ENCODE measurements around the gene MSANTD2. TPM values are rescaled to one million over a fixed set of nuclear protein-coding genes. Genes with fewer than 3 reads are reported as not detected.

Gene MSANTD2
- total RNA-seq, 1 donor from 2014 or later = 22.8 TPM

DNA sequence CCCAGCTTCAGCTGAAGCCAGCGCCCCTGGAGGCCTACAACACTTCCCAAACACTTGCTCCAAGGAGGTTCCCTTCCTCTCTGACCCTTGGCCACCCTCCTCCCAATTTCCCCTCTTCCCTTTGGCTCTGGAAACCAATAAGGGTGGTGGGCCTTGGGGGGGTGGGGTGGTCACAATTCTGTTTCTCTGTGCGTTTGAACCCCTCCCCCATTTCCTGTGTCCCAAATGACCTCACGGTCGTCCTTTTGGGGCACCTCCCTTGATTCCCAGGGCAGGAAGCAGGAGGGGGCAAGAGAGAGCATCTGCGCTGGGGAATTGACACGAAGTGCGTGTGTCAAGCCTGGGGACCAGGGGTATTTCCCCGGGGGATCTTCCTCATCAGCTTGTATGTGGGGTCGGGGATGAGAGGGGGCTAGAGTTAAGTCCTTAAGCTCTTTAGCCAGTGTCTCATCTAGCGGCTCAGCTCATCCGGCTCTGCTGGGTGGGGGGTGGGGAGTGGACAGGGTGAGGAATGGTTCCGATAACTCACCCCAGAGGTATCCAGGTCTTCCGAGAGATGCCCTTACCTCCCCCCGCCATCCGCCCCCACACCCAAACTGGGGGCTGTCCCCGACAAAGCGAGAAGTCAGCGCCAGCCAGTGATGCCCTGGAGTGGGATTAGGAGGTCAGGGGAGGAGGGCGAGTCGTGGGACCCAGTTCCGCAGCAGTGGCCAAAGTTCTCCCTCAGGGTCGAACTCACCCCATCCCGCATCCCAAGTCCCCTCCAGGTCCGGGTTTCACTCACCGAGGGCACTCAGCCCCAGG is 38.7 kb downstream of the MSANTD2 start:
- TF ChIP-seq CTCF (IDR thresholded peaks at IDR 0.05; ENCODE audit: partially characterized antibody, unreplicated experiment) = no peak
- Mint-ChIP-seq H3K36me3 (ENCODE audit: unreplicated experiment) (no peaks in the 10 kb centered on the region), H3K27me3 (ENCODE audit: unreplicated experiment) (peaks cover 35% of the 10 kb centered on the region), H3K4me3 (ENCODE audit: unreplicated experiment) (peak overlapping the region; percentile 20), H3K27ac (ENCODE audit: unreplicated experiment) (no peak overlapping the region), H3K4me1 (ENCODE audit: low read depth, unreplicated experiment) (peaks cover 8% of the 10 kb centered on the region), H3K9me3 (ENCODE audit: unreplicated experiment) (no peaks in the 10 kb centered on the region)
- DNase-seq = no peak

- H3K36me3 Mint-ChIP-seq (ENCODE audit: unreplicated experiment) = no peaks in the 10 kb centered on the region
- no peak overlapping the region for H3K27ac Mint-ChIP-seq (ENCODE audit: unreplicated experiment)
Measured at GRCh38 chr11:124760806-124761205, 39.4 kb downstream of the MSANTD2 start.

GRCh38 chr11:124760205-124760652 is 40.0 kb downstream of the MSANTD2 start:
- Mint-ChIP-seq H3K4me3 (ENCODE audit: unreplicated experiment) (peak overlapping the region; percentile 77), H3K27me3 (ENCODE audit: unreplicated experiment) (peaks cover 40% of the 10 kb centered on the region), H3K4me1 (ENCODE audit: low read depth, unreplicated experiment) (peaks cover 8% of the 10 kb centered on the region), H3K36me3 (ENCODE audit: unreplicated experiment) (no peaks in the 10 kb centered on the region), H3K27ac (ENCODE audit: unreplicated experiment) (no peak overlapping the region), H3K9me3 (ENCODE audit: unreplicated experiment) (no peaks in the 10 kb centered on the region)
- TF ChIP-seq CTCF (IDR thresholded peaks at IDR 0.05; ENCODE audit: partially characterized antibody, unreplicated experiment) = no peak
- peak; percentile 24 for DNase-seq

More at GRCh38 chr11:124760806-124761205, 39.4 kb downstream of the MSANTD2 start:
- DNase-seq = no peak
- no peak for TF ChIP-seq CTCF (IDR thresholded peaks at IDR 0.05; ENCODE audit: partially characterized antibody, unreplicated experiment)
- no peaks in the 10 kb centered on the region for H3K9me3 Mint-ChIP-seq (ENCODE audit: unreplicated experiment)
- H3K27me3 Mint-ChIP-seq (ENCODE audit: unreplicated experiment) = peaks cover 40% of the 10 kb centered on the region
- peaks cover 8% of the 10 kb centered on the region for H3K4me1 Mint-ChIP-seq (ENCODE audit: low read depth, unreplicated experiment)
- H3K4me3 Mint-ChIP-seq (ENCODE audit: unreplicated experiment) = no peak overlapping the region

- Mint-ChIP-seq H3K27ac (ENCODE audit: unreplicated experiment) (no peak overlapping the region), H3K4me3 (ENCODE audit: unreplicated experiment) (peak overlapping the region; percentile 91), H3K9me3 (ENCODE audit: unreplicated experiment) (peaks cover 3% of the 10 kb centered on the region), H3K4me1 (ENCODE audit: low read depth, unreplicated experiment) (peaks cover 12% of the 10 kb centered on the region), H3K36me3 (ENCODE audit: unreplicated experiment) (no peaks in the 10 kb centered on the region), H3K27me3 (ENCODE audit: unreplicated experiment) (peaks cover 44% of the 10 kb centered on the region)
- peak; percentile 54 for DNase-seq
- no peak for TF ChIP-seq CTCF (IDR thresholded peaks at IDR 0.05; ENCODE audit: partially characterized antibody, unreplicated experiment)
Measured at GRCh38 chr11:124759266-124760204, 40.7 kb downstream of the MSANTD2 start.

Data from glutamatergic neuron (in vitro differentiated cells).